Heart right ventricle (tissue), 16 donors: ENCODE measurements around the gene KIF26A. TPM values are rescaled to one million over a fixed set of nuclear protein-coding genes. Genes with fewer than 3 reads are reported as not detected.

Source experiments
- ATAC-seq, 8 donors: fragments of 200-7000 bp; cut with Tn5 transposase; one replicate each; pipeline ENCODE4 v1.9.1; 2020; ENCODE audit warnings: mild to moderate bottlenecking in 8 of 8, moderate library complexity in 8 of 8, moderate number of reproducible peaks in 1 of 8
- DNase-seq, 2 donors: peaks; one replicate each; pipeline ENCODE4 v3.0.0-alpha.2; 2020
- H3K27ac ChIP-seq, 10 donors: fragments of 200-600 bp; sonication (generic) in 2 of 10; one replicate each; pipeline versions ENCODE4 v1.5.0 to v1.8.0; 2020 to 2022; ENCODE audit warnings: mild to moderate bottlenecking in 3 of 10
- H3K27me3 ChIP-seq, 7 donors: fragments of 200-600 bp; one replicate each; pipeline ENCODE4 v1.8.0; 2021 to 2022; ENCODE audit warnings: mild to moderate bottlenecking in 2 of 7
- H3K36me3 ChIP-seq, 9 donors: fragments of 200-600 bp; sonication (generic) in 1 of 9; one replicate each; pipeline versions ENCODE4 v1.5.0 to v1.8.0; 2020 to 2022; ENCODE audit warnings: mild to moderate bottlenecking in 2 of 9
- H3K4me1 ChIP-seq, 9 donors: fragments of 200-600 bp; sonication (generic) in 1 of 9; one replicate each; pipeline versions ENCODE4 v1.5.0 to v1.8.0; 2020 to 2022; ENCODE audit warnings: mild to moderate bottlenecking in 4 of 9
- H3K4me3 ChIP-seq, 10 donors: fragments of 200-600 bp; sonication (generic) in 2 of 10; one replicate each; pipeline versions ENCODE4 v1.5.0 to v1.8.0; 2020 to 2022; ENCODE audit warnings: mild to moderate bottlenecking in 7 of 10, moderate library complexity in 2 of 10
- H3K9me3 ChIP-seq, 11 donors: fragments of 200-600 bp in 10 of 11; sonication (generic) in 2 of 11; one replicate each; pipeline versions ENCODE4 v1.5.0 to v1.8.0; 2013 to 2022; ENCODE audit warnings: mild to moderate bottlenecking in 2 of 11, control low read depth in 1 of 11, moderate library complexity in 1 of 11
- CTCF ChIP-seq, 9 donors: fragments of 200-600 bp; sonication (generic) in 2 of 9; IDR thresholded peaks; one replicate each; pipeline versions ENCODE4 v1.5.0 to v1.8.0; 2021 to 2022; ENCODE audit warnings: antibody characterized with exemption in 9 of 9, mild to moderate bottlenecking in 5 of 9, moderate library complexity in 1 of 9
- WGBS, 2 donors: extraction: QIAGEN DNeasy Blood & Tissue Kit; methylation state at CpG; one replicate each; pipeline ENCODE4 v1.1.7; 2013; ENCODE audit warnings: inconsistent platforms in 1 of 2; 5-methylcytosine and 5-hydroxymethylcytosine counted together
- intact Hi-C, 10 donors: fragments of 100-400 bp; cut with DNase I; formaldehyde crosslinking; loops; one replicate each; pipeline versions ENCODE4 v1.11.1 to v1.14.2; 2022
- polyA plus RNA-seq, 2 donors: library from polyadenylated mRNA; stranded (reverse); fragments of 200-250 nt; gene quantifications; one replicate each; pipeline ENCODE4 v1.2.3, GENCODE V29; 2013
- total RNA-seq, 10 donors: library from RNA; stranded (reverse); fragmentation: NEBNext Ultra II Directional in 3 of 10; extraction: Animal tissue kit (Norgen Biotek cat#: 25700) in 3 of 10; gene quantifications; one replicate each; pipeline versions ENCODE4 v1.2.1 to v1.2.4, GENCODE V29; 2021 to 2023
- donor health status: Arrhythmogenic right ventricular cardiomyopathy.
- donor health status: ischemic (EF 13 %, LVEDD 7.1; RV severe dilation, severe dysfunction).
- donor health status: healthy with polysubstance abuse.
- donor health status: DM: no; HTN: yes; CAD: no.
- donor health status: DM: no; HTN: no; CAD: no.
- donor health status: ischemic (EF 25% LVEDD 6.9; RV normal size, moderate dysfunction).
- donor health status: ischemic (EF 25% LVEDD 5.7; RV mildly dilated, moderate dysfunction).
- donor health status: healthy.
- donor health status: DM: yes; HTN: yes; CAD: no.
- donor health status: Ischemic cardiomyopathy.
- donor health status: ischemic (EF 35%, LVEDD 5.7; RV mildly dilated, moderate dysfunction).
- donor health status: nonischemic (EF 11% LVEDD 7.7; RV severe dilation, severe dysfunction).
- donor health status: DM: yes; HTN: yes; CAD: no.
- donor health status: PGD.
- donor health status: ischemic (EF 29% LVEDD 5.4; RV normal size, mild dysfunction).
- donor health status: nonischemic (EF 23%, LVEDD 6.1; RV moderate dilation, normal function).

Gene KIF26A
- total and polyA plus RNA-seq, 12 donors, result 4.1 to 12.2 (median 6.6) TPM

DNA sequence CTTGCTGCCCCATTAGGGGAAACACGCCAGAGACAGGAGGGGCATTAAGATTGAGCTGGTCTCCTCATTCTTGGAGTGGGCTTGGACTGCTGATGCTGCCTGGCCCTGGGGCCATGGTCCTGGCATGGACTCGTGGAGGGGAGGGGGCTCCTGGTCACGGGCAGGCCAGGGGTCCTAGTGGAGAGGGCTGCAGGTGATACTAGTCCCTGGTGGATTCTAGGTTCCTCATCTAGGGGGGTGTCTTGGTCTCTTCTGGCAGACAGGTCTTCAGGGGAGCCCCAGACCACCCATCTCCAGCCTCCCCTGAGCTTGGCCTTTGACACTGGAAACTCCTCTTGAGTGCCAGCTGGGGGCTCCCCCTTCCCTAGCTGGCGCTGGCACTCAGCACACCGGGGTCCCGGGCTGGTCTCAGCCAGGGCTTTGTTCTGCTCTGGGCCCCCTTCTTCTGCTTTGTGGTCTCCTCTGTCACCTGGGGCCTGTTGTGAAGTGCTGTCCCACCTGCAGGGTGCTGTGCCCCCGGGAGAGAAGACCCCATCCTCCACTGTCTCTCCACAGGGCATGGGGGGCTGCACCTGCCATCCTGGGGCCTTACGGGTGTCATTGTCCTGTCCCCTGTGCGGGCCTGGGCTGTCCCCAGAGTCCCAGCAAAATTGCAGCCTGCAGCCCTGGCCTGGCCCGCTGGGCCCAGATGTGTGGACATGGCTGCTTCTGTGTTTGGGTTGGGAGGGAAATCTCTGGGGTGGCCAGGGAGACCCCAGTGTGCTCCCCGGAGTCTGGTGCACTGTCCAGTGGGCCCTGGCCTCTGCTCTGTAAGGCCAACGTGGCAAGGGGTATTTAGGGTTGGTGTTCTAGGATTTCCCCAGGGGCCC lies 2.3 kb downstream of the KIF26A start:
- H3K27ac ChIP-seq, result peak overlapping the region in 6 of 10 donors; percentile 44 to 90 (median 88)
- ATAC-seq, result no peak
- peak in 1 of 2 donors; percentile 7 for DNase-seq
- 86 to 90% methylated on average over 12 of the region's 12 CpGs for WGBS, 2 donors
- no peaks in the 10 kb centered on the region for H3K36me3 ChIP-seq
- TF ChIP-seq CTCF (IDR thresholded peaks at IDR 0.05), result no peak
- H3K4me3 ChIP-seq, result peak overlapping the region in 9 of 10 donors; percentile 56 to 72 (median 64)
- intact Hi-C loops, result loop anchor here in 2 of 10 donors (5.0 kb wide), 1 partner anchor 47 kb away; no protein-coding TSS in a partner anchor
- H3K9me3 ChIP-seq, result no peaks in the 10 kb centered on the region
- peaks cover 15 to 63% (median 36%) of the 10 kb centered on the region in 9 donors for H3K4me1 ChIP-seq
- H3K27me3 ChIP-seq, result peaks cover 6 to 52% (median 27%) of the 10 kb centered on the region in 7 donors

- WGBS, 2 donors, result 88% methylated on average over 14 to 15 of the region's 15 CpGs
- TF ChIP-seq CTCF (IDR thresholded peaks at IDR 0.05), result no peak
- DNase-seq, result peak in 1 of 2 donors; percentile 10
- H3K4me3 ChIP-seq, result no peak overlapping the region
- no peaks in the 10 kb centered on the region for H3K9me3 ChIP-seq
- no peak overlapping the region for H3K27ac ChIP-seq
- peaks cover 0 to 44% (median 21%) of the 10 kb centered on the region in 7 donors for H3K27me3 ChIP-seq
- no peaks in the 10 kb centered on the region for H3K36me3 ChIP-seq
- H3K4me1 ChIP-seq, result peaks cover 13 to 66% (median 30%) of the 10 kb centered on the region in 9 donors
- ATAC-seq, result no peak
- intact Hi-C loops, result loop anchor here in 2 of 10 donors (5.0 kb wide), 1 partner anchor 46 kb away; no protein-coding TSS in a partner anchor
Measured at GRCh38 chr14:104141621-104142091, 3.3 kb downstream of the KIF26A start.

GRCh38 chr14:104142136-104142945 lies 4.0 kb downstream of the KIF26A start:
- no peak for TF ChIP-seq CTCF (IDR thresholded peaks at IDR 0.05)
- Histone ChIP-seq H3K27me3 (peaks cover 0 to 37% (median 14%) of the 10 kb centered on the region in 7 donors), H3K4me1 (peaks cover 6 to 66% (median 29%) of the 10 kb centered on the region in 9 donors), H3K27ac (no peak overlapping the region), H3K9me3 (no peaks in the 10 kb centered on the region), H3K36me3 (no peaks in the 10 kb centered on the region), H3K4me3 (no peak overlapping the region)
- 82 to 85% methylated on average over 11 of the region's 11 CpGs for WGBS, 2 donors
- DNase-seq (no peak), ATAC-seq (no peak)
- intact Hi-C loops, result loop anchor here in 2 of 10 donors (5.0 kb wide), 1 partner anchor 45 kb away; no protein-coding TSS in a partner anchor
